ENCODE results near the gene DCLRE1C.
"Not testable (repeated sequence)": the region's sequence is repeated elsewhere in the genome, so short reads cannot be mapped to it uniquely, and the experiment has no call there.

DCLRE1C gene

GRCh38 chr10:14975672-14976273 lies 21.9 kb upstream of the DCLRE1C start:
- TF ChIP-seq NFRKB (IDR thresholded peaks at IDR 0.05) (no peak), BHLHE40 (IDR thresholded peaks at IDR 0.05; ENCODE audit: borderline replicate concordance) (no peak), ELF4 (IDR thresholded peaks at IDR 0.05) (no peak), TARDBP (IDR thresholded peaks at IDR 0.05) (no peak), LEF1 (IDR thresholded peaks at IDR 0.05; ENCODE audit: borderline replicate concordance) (no peak), SUZ12 (IDR thresholded peaks at IDR 0.05) (no peak), HDGF (IDR thresholded peaks at IDR 0.05; ENCODE audit: borderline replicate concordance) (no peak)
- POLR2A ChIA-PET = no interaction called here
- CTCF ChIA-PET = no interaction called here
- no peak for DNase-seq (ENCODE audit: extremely low spot score)

- POLR2A ChIA-PET = interaction anchor here (1.5 kb wide), 1 partner anchor 15 kb away, joined by 4 read pairs; the partner anchor contains the start of gene MEIG1
- DNase-seq (ENCODE audit: extremely low spot score); CTCF ChIA-PET: not testable (repeated sequence)
Measured at GRCh38 chr10:14974153-14974998, 20.5 kb upstream of the DCLRE1C start.

- no peak for DNase-seq (ENCODE audit: extremely low spot score)
Measured at GRCh38 chr10:14971867-14972448, 18.1 kb upstream of the DCLRE1C start.

GRCh38 chr10:14967897-14968296 lies 14.0 kb upstream of the DCLRE1C start:
- ChIA-PET POLR2A (no interaction called here), CTCF (no interaction called here)
- DNase-seq (ENCODE audit: extremely low spot score) = no peak
- TF ChIP-seq HDGF (IDR thresholded peaks at IDR 0.05; ENCODE audit: borderline replicate concordance) = no peak
- no peak for TF ChIP-seq FOXM1 (IDR thresholded peaks at IDR 0.05; ENCODE audit: borderline replicate concordance)
- no peak for TF ChIP-seq FOXA1 (IDR thresholded peaks at IDR 0.05)
- no peak for TF ChIP-seq ZNF384 (IDR thresholded peaks at IDR 0.05)
- TF ChIP-seq SP1 (IDR thresholded peaks at IDR 0.05) = no peak
- no peak for TF ChIP-seq TARDBP (IDR thresholded peaks at IDR 0.05)
- TF ChIP-seq BHLHE40 (IDR thresholded peaks at IDR 0.05; ENCODE audit: borderline replicate concordance) = no peak
- TF ChIP-seq CTBP1 (IDR thresholded peaks at IDR 0.05; ENCODE audit: borderline replicate concordance) = no peak
- no peak for TF ChIP-seq PKNOX1 (IDR thresholded peaks at IDR 0.05)
- TF ChIP-seq ELF4 (IDR thresholded peaks at IDR 0.05) = no peak

More at GRCh38 chr10:14971867-14972448, 18.1 kb upstream of the DCLRE1C start:
- ChIA-PET POLR2A (interaction anchor here (0.9 to 1.1 kb wide), 3 partner anchors 13 to 134 kb away, joined by 3 to 15 read pairs (median 3); partner anchors contain the start of genes CDNF, DCLRE1C, HSPA14 and MEIG1), CTCF (interaction anchor here (0.6 to 1.6 kb wide), 8 partner anchors 11 to 554 kb away, joined by 3 to 9 read pairs (median 4); partner anchors contain the start of genes DCLRE1C and MEIG1)
- TF ChIP-seq ZNF384 (IDR thresholded peaks at IDR 0.05) (peak; percentile 90), BHLHE40 (IDR thresholded peaks at IDR 0.05; ENCODE audit: borderline replicate concordance) (no peak)

GRCh38 chr10:14959221-14960057 lies 5.5 kb upstream of the DCLRE1C start, which contains the start of gene MEIG1:
TSS of gene MEIG1 (plus strand) at chr10:14959388. CDS start at chr10:14966469, 7,081 bp downstream.
- POLR2A ChIA-PET = interaction anchor here (0.6 to 2.8 kb wide), 24 partner anchors 10 to 780 kb away, joined by 3 to 35 read pairs (median 4); partner anchors contain the start of genes CDNF, HSPA14, MSANTD7 and NMT2
- peak; percentile 93 for DNase-seq (ENCODE audit: extremely low spot score)
- CTCF ChIA-PET = interaction anchor here (0.6 kb wide), 3 partner anchors 13 to 1112 kb away, joined by 3 to 4 read pairs (median 3); no protein-coding TSS in a partner anchor
- TF ChIP-seq CTBP1 (IDR thresholded peaks at IDR 0.05; ENCODE audit: borderline replicate concordance) = peak; percentile 75
- no peak for TF ChIP-seq L3MBTL2 (conservative IDR thresholded peaks at IDR 0.05)
- TF ChIP-seq FOXM1 (IDR thresholded peaks at IDR 0.05; ENCODE audit: borderline replicate concordance) = no peak
- peak; percentile 95 for TF ChIP-seq PKNOX1 (IDR thresholded peaks at IDR 0.05)
- no peak for TF ChIP-seq FOXK2 (IDR thresholded peaks at IDR 0.05)
- no peak for TF ChIP-seq BHLHE40 (IDR thresholded peaks at IDR 0.05; ENCODE audit: borderline replicate concordance)
- no peak for TF ChIP-seq SP1 (IDR thresholded peaks at IDR 0.05)
- TF ChIP-seq SUZ12 (IDR thresholded peaks at IDR 0.05) = no peak
- TF ChIP-seq TARDBP (IDR thresholded peaks at IDR 0.05) = no peak
- TF ChIP-seq NFRKB (IDR thresholded peaks at IDR 0.05) = no peak; the same call in 1 of the 2 replicates
- no peak for TF ChIP-seq ARNT (IDR thresholded peaks at IDR 0.05)
- TF ChIP-seq HDGF (IDR thresholded peaks at IDR 0.05; ENCODE audit: borderline replicate concordance) = no peak
- no peak for TF ChIP-seq LEF1 (IDR thresholded peaks at IDR 0.05; ENCODE audit: borderline replicate concordance)
- TF ChIP-seq ELF4 (IDR thresholded peaks at IDR 0.05) = peak; percentile 44
- TF ChIP-seq FOXA1 (IDR thresholded peaks at IDR 0.05) = no peak
- no peak for TF ChIP-seq ZNF384 (IDR thresholded peaks at IDR 0.05)

GRCh38 chr10:14958872-14959220 lies 5.0 kb upstream of the DCLRE1C start:
- CTCF ChIA-PET = interaction anchor here (0.6 kb wide), 1 partner anchor 1112 kb away, joined by 4 read pairs; no protein-coding TSS in a partner anchor

More at GRCh38 chr10:14958872-14959220, 5.0 kb upstream of the DCLRE1C start:
- no peak for TF ChIP-seq SP1 (IDR thresholded peaks at IDR 0.05)
- no peak for TF ChIP-seq FOXM1 (IDR thresholded peaks at IDR 0.05; ENCODE audit: borderline replicate concordance)
- TF ChIP-seq CTBP1 (IDR thresholded peaks at IDR 0.05; ENCODE audit: borderline replicate concordance) = no peak
- no peak for TF ChIP-seq ARNT (IDR thresholded peaks at IDR 0.05)
- TF ChIP-seq LEF1 (IDR thresholded peaks at IDR 0.05; ENCODE audit: borderline replicate concordance) = no peak
- no peak for TF ChIP-seq L3MBTL2 (conservative IDR thresholded peaks at IDR 0.05)
- TF ChIP-seq NFRKB (IDR thresholded peaks at IDR 0.05) = no peak
- POLR2A ChIA-PET = interaction anchor here (0.6 to 2.8 kb wide), 18 partner anchors 9 to 405 kb away, joined by 3 to 35 read pairs (median 6); partner anchors contain the start of genes CDNF, HSPA14, MSANTD7 and RPP38
- no peak for DNase-seq (ENCODE audit: extremely low spot score)

Data from HEK293T (cell line).